GM23248 (cell line): ENCODE measurements around the gene NALCN.

Source experiments
- EZH2 ChIP-seq: fragments of 200-600 bp; sonication (generic); IDR thresholded peaks from 2 replicates; pipeline ENCODE4 v1.6.1; 2018; ENCODE audit warnings: antibody characterized with exemption, mild to moderate bottlenecking; ENCODE audit not compliant: insufficient read depth, poor library complexity, severe bottlenecking
- EZH2phosphoT487 ChIP-seq: fragments of 200-600 bp; sonication (generic); IDR thresholded peaks from 2 replicates; pipeline ENCODE4 v1.6.1; 2018; ENCODE audit warnings: antibody characterized with exemption, moderate library complexity, mild to moderate bottlenecking, low read depth; ENCODE audit not compliant: insufficient read depth

GRCh38 chr13:101452519-101453485 lies 36.5 kb upstream of the NALCN start, which contains the start of gene ITGBL1:
- TF ChIP-seq EZH2 (no peak), EZH2phosphoT487 (no peak)
